ENCODE measurements around the gene CMBL.

GRCh38 chr5:10290438-10290837, 17.3 kb downstream of the CMBL start:
- no peak for TF ChIP-seq SUZ12 (IDR thresholded peaks at IDR 0.05)
- TF ChIP-seq FOXM1 (IDR thresholded peaks at IDR 0.05; ENCODE audit: borderline replicate concordance) = no peak

All from HEK293T (cell line).